HG02981 (cell line): Measurements from ENCODE around the gene POLQ.
"Not testable (repeated sequence)": the region's sequence is repeated elsewhere in the genome, so short reads cannot be mapped to it uniquely, and the experiment has no call there.

Experiments used
- ATAC-seq: cut with Tn5 transposase; IDR thresholded peaks from one replicate; pipeline ENCODE4 v1.9.1; 2021; ENCODE audit warnings: mild to moderate bottlenecking, moderate library complexity; ENCODE audit not compliant: unreplicated experiment

Gene POLQ

DNA sequence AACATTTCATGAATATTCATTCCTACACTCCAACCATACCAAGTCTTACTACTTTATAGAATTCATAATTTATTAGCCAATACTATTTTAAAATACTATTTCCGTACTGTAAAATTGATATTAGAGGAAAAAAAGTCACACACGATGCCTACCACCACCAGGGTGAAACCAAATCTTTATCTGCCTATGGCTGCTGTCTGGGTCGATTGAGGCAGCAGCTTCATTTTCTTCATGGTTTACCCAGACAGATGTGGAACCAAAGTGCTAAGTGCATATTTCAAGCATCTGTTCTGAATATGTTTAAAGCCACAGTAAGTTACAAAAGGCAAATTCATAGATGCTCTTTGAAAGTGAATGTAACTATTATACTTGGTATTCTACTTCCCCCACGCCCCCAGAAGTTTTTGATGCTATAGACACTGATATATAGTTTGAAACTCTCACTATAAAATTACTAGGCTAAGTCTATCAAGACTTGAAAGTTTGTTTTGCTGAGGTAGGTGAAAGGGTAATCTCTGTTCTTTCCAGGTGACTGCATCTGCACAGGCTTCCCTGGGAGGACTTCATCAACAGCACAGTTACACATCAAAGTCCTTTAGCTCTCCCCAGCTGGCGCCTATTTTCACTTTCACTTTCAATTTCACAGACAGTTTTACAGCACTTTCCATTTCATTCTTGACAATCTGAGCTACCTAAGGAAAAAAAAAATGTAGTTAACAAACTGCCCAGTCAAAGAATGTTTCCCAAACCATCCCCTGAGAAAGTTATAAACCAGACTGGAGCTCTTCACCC, 113.9 kb downstream of the POLQ start:
- peak; percentile 93 for ATAC-seq

DNA sequence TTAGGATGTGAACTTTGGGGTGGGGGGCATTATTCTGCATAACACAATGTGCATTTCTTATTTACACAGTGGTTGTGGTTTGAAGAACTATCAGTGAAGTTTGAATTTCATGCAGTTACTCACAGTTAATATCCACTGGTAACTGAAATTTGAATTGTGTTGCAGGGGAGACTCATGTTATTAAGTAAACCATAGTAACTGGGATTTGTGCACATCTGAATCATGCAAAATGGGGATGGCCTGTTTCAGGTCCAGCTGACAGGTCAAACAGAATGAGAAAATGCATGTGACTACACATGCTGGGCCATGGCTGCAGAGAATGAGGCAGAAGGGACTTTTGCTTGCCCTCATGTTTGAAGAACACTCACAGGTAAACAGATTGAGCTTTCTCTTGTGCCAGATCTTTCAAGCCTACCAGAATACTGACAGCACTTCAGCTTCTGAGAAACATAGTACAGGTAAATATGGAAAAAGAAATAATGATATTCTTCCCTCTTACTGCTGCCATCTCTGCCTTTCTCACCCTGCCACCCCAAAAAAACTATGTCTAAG, 115.0 kb downstream of the POLQ start:
- no peak for ATAC-seq

DNA sequence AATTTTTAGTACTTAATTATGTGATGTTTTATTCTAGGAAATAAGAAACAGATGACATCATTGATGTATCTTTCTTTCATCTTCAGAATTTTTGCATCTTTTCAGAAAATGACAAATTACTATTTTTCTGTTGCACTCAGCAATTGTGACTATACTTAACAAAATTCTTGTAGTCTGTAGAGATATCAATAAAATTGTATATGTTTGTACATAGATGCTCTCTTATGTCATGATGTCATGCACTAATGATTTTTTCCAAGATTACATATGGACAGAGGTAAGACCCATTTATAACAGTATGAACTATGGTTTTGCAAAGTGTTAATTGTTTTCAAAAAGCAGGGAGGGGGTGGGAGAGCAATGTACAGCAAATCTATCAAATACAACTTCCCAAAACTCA, 121.2 kb downstream of the POLQ start:
- ATAC-seq = no peak

DNA sequence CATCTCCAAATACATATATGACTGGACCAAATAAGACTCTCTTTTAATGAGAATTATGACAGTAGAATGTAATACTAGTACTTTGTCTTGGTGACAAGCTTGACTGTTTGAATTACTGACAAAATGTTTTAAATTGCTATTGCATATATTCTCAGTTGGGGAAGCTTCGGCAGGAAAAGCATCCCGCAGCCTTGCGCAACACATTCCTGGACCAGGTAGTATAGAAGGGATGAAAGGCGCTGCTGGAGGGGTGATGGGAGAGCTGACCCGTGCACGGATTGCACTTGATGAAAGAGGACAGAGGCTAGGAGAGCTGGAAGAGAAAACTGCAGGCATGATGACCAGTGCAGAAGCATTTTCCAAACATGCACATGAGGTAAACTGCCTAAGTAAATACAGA, 127.6 kb downstream of the POLQ start:
- no peak for ATAC-seq

DNA sequence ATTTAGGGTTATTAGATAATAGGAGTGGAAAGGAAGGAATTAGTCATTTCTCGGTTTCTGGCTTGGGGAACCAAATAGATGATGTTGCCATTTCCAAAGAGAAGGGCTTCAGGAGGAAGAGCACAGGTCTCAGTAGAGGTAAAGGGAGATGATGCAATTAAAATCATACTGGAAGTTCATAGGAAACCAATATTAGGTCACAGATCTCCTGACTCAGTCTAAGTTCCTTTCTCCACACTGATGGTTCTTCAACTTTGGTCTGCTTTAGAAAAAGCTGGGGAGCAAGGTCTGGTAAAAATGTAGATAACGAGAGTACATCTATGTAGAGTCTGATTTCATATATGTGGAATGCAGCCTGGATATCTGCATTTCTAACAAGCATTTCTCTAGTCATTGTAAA, 130.9 kb downstream of the POLQ start:
- no peak for ATAC-seq

DNA sequence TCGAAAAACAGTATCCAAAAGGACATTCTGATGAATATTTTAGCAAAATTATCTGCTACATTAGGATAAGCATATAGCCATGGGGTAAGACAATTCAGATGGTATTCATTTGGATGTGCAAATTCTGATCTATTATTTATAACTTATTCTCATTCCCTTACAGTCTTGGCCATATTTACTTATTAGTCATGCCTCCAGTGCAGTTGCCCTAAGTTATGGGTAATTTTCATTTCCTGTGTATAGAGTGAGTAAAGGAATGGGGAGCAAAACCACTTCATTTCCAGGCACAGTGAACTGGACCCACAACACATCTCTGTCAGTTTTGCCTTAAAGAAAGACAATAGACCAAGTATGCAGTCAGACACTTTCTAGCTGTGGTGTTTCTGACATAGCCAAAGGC, 134.3 kb downstream of the POLQ start:
- no peak for ATAC-seq

DNA sequence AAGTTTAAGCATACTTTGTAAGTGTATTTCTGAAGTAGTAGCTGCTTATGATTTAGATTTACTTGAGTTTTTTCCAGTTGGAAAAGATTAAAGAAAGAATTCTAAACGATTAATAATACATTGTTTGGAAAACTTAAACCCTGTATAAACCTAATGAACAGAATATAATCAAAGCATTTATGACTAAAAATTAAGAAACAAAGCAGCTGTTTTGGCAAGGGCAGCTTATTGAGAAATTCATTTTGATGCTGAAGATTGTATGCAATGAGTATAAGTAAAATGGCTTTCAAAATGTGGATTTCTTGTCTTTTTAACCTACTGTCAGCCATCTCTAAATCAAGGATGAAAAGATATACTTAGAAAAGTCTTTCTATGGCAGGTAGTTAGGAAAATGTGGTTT, 140.2 kb downstream of the POLQ start:
- no peak for ATAC-seq

DNA sequence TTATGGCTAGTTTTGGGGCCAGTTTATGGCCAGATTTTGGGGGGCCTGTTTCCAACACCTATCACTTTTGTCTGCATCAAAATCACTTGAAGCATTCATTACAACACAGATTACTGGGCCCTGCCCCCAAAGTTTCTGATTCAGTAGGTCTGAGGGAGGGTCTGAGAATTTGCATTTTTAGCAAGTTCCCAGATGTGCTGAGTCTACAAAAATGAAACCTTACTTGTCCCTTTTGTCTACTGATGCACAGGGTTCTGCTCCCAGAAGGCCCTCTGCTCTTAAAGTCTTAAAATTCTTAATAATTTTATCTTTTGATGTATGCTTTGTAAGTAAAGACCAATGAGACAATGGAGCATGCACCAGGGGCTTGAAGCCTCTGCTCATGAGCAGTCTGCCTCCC, 146.0 kb downstream of the POLQ start:
- ATAC-seq = no peak

DNA sequence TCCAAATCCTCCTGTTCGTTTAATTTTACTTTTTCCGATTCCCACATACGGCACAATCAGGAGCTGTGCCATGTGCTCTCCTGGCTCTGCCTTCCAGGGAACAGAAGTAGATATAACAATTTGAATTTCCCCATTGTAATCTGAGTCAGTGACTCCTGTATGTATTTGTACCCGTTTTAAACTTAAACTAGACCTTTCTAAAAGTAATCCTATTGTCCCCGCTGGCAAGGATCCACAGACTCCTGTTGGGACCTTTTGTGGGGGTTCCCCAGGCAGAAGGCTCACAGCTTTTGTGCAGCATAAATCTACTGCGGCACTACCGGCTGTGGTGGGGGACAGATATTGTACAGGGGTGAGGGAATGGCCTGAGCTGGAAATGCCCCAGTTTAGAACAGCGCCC, 147.7 kb downstream of the POLQ start:
- ATAC-seq = not testable (repeated sequence)

DNA sequence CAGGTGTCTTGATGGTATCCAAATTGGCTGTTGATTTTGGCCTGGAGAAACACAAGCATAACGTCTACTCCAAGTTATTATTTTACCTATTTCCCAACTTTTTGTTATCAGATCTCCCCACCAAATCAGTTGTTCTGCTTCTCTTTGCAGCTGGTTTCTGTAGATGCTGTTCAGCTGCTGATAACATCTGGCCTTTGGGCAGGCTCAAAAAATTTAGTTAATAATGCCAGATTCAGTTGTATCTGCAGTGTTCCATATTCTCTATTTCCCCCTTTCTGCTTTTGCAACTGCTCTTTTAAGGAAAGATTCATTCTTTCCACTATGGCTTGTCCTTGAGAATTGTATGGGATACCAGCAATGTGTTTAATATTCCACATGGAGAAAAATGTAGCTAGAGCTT, 149.8 kb downstream of the POLQ start:
- not testable (repeated sequence) for ATAC-seq

DNA sequence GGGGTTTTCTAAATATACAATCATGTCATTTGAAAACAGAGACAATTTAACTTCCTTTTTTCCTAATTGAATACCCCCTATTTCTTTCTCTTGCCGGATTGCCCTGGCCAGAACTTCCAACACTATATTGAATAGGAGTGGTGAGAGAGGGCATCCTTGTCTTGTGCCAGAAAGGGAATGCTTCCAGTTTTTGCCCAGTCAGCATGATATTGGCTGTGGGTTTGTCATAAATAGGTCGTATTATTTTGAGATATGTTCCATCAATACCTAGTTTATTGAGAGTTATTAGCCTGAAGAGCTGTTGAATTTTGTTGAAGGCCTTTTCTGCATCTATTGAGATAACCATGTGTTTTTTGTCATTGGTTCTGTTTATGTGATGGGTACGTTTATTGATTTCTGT, 157.5 kb downstream of the POLQ start:
- ATAC-seq = not testable (repeated sequence)
